SK-N-SH (cell line): ENCODE results near the gene DDIAS. TPM values are rescaled to one million over a fixed set of nuclear protein-coding genes. Genes with fewer than 3 reads are reported as not detected.

Source experiments
- CTCF ChIA-PET: fragments of 300-600, 350-600 bp; formaldehyde crosslinking; extraction: SDS; loops from one replicate; lab custom pipeline; 2021; lab: Yijun Ruan, JAX
- POLR2A ChIA-PET: fragments of 350-600 bp; sonication (Branson Sonifier 250); formaldehyde crosslinking; extraction: SDS; loops from one replicate; lab custom pipeline; 2020; ENCODE audit warnings: antibody characterized with exemption, inconsistent platforms; lab: Yijun Ruan, JAX
- DNase-seq: peaks from one replicate; pipeline ENCODE4 v3.0.0; 2012
- H2AFZ ChIP-seq: fragments of 200-600 bp; sonication (generic); 2 replicates; pipeline ENCODE4 v1.8.1; 2016; ENCODE audit warnings: antibody characterized with exemption, mild to moderate bottlenecking, low read depth
- H3F3A ChIP-seq: fragments of 200-600 bp; sonication (generic); replicated peaks from 2 replicates; pipeline ENCODE3; 2016; ENCODE audit warnings: antibody characterized with exemption, mild to moderate bottlenecking; ENCODE audit not compliant: insufficient read depth
- H3K27ac ChIP-seq, 2 experiments: fragments of 200-500 bp in 1 of 2; fragments of 200-600 bp in 1 of 2; sonication (Bioruptor generic) in 1 of 2; sonication (generic), shearing (Covaris generic) in 1 of 2; 2 replicates each; pipeline versions ENCODE4 v1.5.1 to v1.6.1; 2014 to 2016; ENCODE audit warnings: low read depth in 2 of 2, inconsistent platforms in 1 of 2, low read length in 1 of 2, mild to moderate bottlenecking in 1 of 2, mixed read lengths in 1 of 2
- H3K27me3 ChIP-seq: fragments of 200-600 bp; sonication (generic), shearing (Covaris generic); 2 replicates; pipeline ENCODE4 v1.6.1; 2016; ENCODE audit warnings: mixed run types; ENCODE audit not compliant: insufficient read depth
- H3K36me3 ChIP-seq, 2 experiments: fragments of 200-500 bp in 1 of 2; fragments of 200-600 bp in 1 of 2; sonication (Bioruptor generic) in 1 of 2; sonication (generic) in 1 of 2; replicated peaks in 1 of 2; 2 replicates each; pipeline versions ENCODE3 to v1.5.1; 2014 to 2016; ENCODE audit warnings: low read length in 1 of 2, mild to moderate bottlenecking in 1 of 2; ENCODE audit not compliant: insufficient read depth in 2 of 2, control insufficient read depth in 1 of 2
- H3K4me1 ChIP-seq, 2 experiments: fragments of 200-500 bp in 1 of 2; fragments of 200-600 bp in 1 of 2; sonication (Bioruptor generic) in 1 of 2; sonication (generic), shearing (Covaris generic) in 1 of 2; 2 replicates each; pipeline versions ENCODE4 v1.5.1 to v1.6.1; 2014 to 2016; ENCODE audit warnings: low read depth in 1 of 2, low read length in 1 of 2, mixed run types in 1 of 2; ENCODE audit not compliant: insufficient read depth in 2 of 2, control insufficient read depth in 1 of 2
- H3K4me2 ChIP-seq: fragments of 200-600 bp; sonication (generic), shearing (Covaris generic); 2 replicates; pipeline ENCODE4 v1.6.1; 2017; ENCODE audit warnings: mixed run types
- H3K4me3 ChIP-seq, 2 experiments: fragments of 200-500 bp in 1 of 2; fragments of 200-600 bp in 1 of 2; sonication (Bioruptor generic) in 1 of 2; sonication (generic), shearing (Covaris generic) in 1 of 2; 2 replicates each; pipeline versions ENCODE4 v1.5.1 to v1.8.1; 2014 to 2016; ENCODE audit warnings: low read depth in 2 of 2, inconsistent platforms in 1 of 2, low read length in 1 of 2, mild to moderate bottlenecking in 1 of 2, mixed read lengths in 1 of 2, moderate library complexity in 1 of 2
- H3K79me2 ChIP-seq: fragments of 200-600 bp; sonication (generic); 2 replicates; pipeline ENCODE4 v1.8.1; 2017; ENCODE audit warnings: mild to moderate bottlenecking; ENCODE audit not compliant: insufficient read depth
- H3K9ac ChIP-seq: fragments of 200-600 bp; sonication (generic); 2 replicates; pipeline ENCODE4 v1.6.1; 2017; ENCODE audit warnings: mixed run types
- H3K9me2 ChIP-seq: fragments of 200-600 bp; sonication (generic); 2 replicates; pipeline ENCODE4 v1.6.1; 2017; ENCODE audit warnings: mixed run types
- H3K9me3 ChIP-seq: fragments of 200-600 bp; sonication (generic); 2 replicates; pipeline ENCODE4 v1.6.1; 2017; ENCODE audit warnings: mixed run types, mild to moderate bottlenecking, moderate library complexity
- H4K20me1 ChIP-seq: fragments of 200-600 bp; sonication (generic); 2 replicates; pipeline ENCODE4 v1.6.1; 2017; ENCODE audit warnings: mild to moderate bottlenecking, mixed run types; ENCODE audit not compliant: insufficient read depth
- CHD2 ChIP-seq: fragments of 150-350 bp; IDR thresholded peaks from 2 replicates; pipeline ENCODE4 v1.6.1; 2018; ENCODE audit warnings: low read length; ENCODE audit not compliant: partially characterized antibody
- EP300 ChIP-seq, 2 experiments: IDR thresholded peaks; 2 replicates each; pipeline versions ENCODE4 v1.4.0 to v1.6.1; 2012; ENCODE audit warnings: borderline replicate concordance in 1 of 2, low read depth in 1 of 2, low read length in 1 of 2
- FOSL2 ChIP-seq: IDR thresholded peaks from 2 replicates; pipeline ENCODE4 v1.4.0; 2012; ENCODE audit warnings: low read depth, mild to moderate bottlenecking, moderate library complexity, borderline replicate concordance
- FOXM1 ChIP-seq: IDR thresholded peaks from 2 replicates; pipeline ENCODE4 v1.4.0; 2012; ENCODE audit warnings: low read depth, mild to moderate bottlenecking
- GABPA ChIP-seq: IDR thresholded peaks from 2 replicates; pipeline ENCODE4 v1.4.0; 2012; ENCODE audit warnings: low read depth, mild to moderate bottlenecking
- GATA2 ChIP-seq: sonication (generic); formaldehyde crosslinking; IDR thresholded peaks from 2 replicates; pipeline ENCODE4 v1.5.0; 2020; ENCODE audit warnings: mild to moderate bottlenecking, missing genetic modification reagents
- IRF3 ChIP-seq: fragments of 150-350 bp; IDR thresholded peaks from 2 replicates; pipeline ENCODE4 v1.6.1; 2016; ENCODE audit warnings: mild to moderate bottlenecking, low read depth, low read length
- JUND ChIP-seq: IDR thresholded peaks from 2 replicates; pipeline ENCODE4 v1.4.0; 2012
- MAX ChIP-seq: IDR thresholded peaks from 2 replicates; pipeline ENCODE4 v1.4.0; 2012; ENCODE audit warnings: low read depth
- NFIC ChIP-seq: IDR thresholded peaks from 2 replicates; pipeline ENCODE4 v1.4.0; 2012; ENCODE audit warnings: borderline replicate concordance
- RAD21 ChIP-seq: IDR thresholded peaks from 2 replicates; pipeline ENCODE4 v1.6.1; 2012; ENCODE audit warnings: mild to moderate bottlenecking, low read length
- REST ChIP-seq: IDR thresholded peaks from 2 replicates; pipeline ENCODE4 v1.6.1; 2012; ENCODE audit warnings: mild to moderate bottlenecking, low read depth, low read length, moderate library complexity
- TCF12 ChIP-seq: IDR thresholded peaks from 2 replicates; pipeline ENCODE4 v1.4.0; 2012
- TEAD4 ChIP-seq: IDR thresholded peaks from 2 replicates; pipeline ENCODE4 v1.4.0; 2012; ENCODE audit warnings: mild to moderate bottlenecking, borderline replicate concordance; ENCODE audit not compliant: insufficient read depth
- WGBS: methylation state at CpG from one replicate; pipeline ENCODE4 v1.1.6; 2017; ENCODE audit warnings: low lambda C conversion rate; 5-methylcytosine and 5-hydroxymethylcytosine counted together
- polyA plus RNA-seq, 3 experiments: library from polyadenylated mRNA; depleted of rRNA; stranded (reverse); fragments of >200 nt; gene quantifications; 2 replicates each; pipeline ENCODE4 v1.2.3, GENCODE V29; 2012
- TF ChIP-seq, protein P1 (sequence below): IDR thresholded peaks from 2 replicates; pipeline ENCODE4; 2012
- TF ChIP-seq, protein P2 (sequence below): fragments of 150-350 bp; IDR thresholded peaks from 2 replicates; pipeline ENCODE4 v1.6.1; 2017; ENCODE audit warnings: antibody characterized with exemption, low read length, low read depth, borderline replicate concordance

Gene DDIAS
- polyA plus RNA-seq, 1 of the 3 experiments (the other 2 are of a cell fraction) = 4.4 TPM

DNA sequence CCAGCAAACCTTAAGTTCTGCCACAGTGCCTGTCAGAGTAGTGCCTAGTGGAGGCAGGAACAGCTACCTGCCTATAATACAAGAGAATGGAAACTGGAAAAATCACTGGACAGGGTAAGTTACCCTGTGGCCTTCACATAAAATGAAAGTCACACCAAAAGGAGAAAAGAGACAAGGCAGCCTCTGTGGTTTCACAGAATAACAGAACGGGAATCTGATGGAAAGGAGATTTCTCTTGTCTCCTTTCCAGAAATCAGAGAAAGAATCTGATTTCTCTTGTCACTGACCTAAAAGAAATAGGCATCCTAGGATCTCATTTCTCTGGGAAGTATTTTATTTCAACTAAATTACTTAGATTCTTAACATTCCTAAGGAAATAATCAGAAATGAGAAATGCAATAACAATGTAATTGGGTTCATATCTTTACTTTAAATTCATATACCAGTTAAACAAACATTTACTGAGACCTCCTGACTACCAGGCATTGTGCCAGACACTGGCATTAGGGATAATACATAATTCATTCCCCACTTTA is 42.9 kb upstream of the DDIAS start:
- POLR2A ChIA-PET = interaction anchor here (1.0 kb wide), 1 partner anchor 43 kb away, joined by 3 read pairs; the partner anchor contains the start of gene DDIAS
- H3K36me3 ChIP-seq = no peaks in the 10 kb centered on the region
- H3K27ac ChIP-seq = peak overlapping the region; percentile 67 to 81; a peak in 3 of 4 replicates
- peak overlapping the region; percentile 50 for H3K9ac ChIP-seq
- peaks cover 24% of the 10 kb centered on the region for H3F3A ChIP-seq
- TF ChIP-seq IRF3 (no peak), GABPA (peak; percentile 19; the same call in 1 of the 2 replicates), MAX (0 out of 2 replicates have a peak, but pooled peaks have one; percentile 9), RAD21 (no peak), FOSL2 (peak; percentile 69; the same call in 1 of the 2 replicates), NFIC (peak; percentile 75), TCF12 (peak; percentile 67), TEAD4 (peak; percentile 85; the same call in 1 of the 2 replicates), REST (no peak), FOXM1 (no peak), CHD2 (no peak), GATA2 (no peak), EP300 (IDR thresholded peaks at IDR 0.05; ENCODE audit: borderline replicate concordance in 1 of 2, low read depth in 1 of 2, low read length in 1 of 2) (peak in 1 of 2 experiments; percentile 56; a peak in 1 of 4 replicates), JUND (peak; percentile 81)
- TF ChIP-seq, protein P1, sequence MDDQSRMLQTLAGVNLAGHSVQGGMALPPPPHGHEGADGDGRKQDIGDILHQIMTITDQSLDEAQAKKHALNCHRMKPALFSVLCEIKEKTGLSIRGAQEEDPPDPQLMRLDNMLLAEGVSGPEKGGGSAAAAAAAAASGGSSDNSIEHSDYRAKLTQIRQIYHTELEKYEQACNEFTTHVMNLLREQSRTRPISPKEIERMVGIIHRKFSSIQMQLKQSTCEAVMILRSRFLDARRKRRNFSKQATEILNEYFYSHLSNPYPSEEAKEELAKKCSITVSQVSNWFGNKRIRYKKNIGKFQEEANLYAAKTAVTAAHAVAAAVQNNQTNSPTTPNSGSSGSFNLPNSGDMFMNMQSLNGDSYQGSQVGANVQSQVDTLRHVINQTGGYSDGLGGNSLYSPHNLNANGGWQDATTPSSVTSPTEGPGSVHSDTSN = peak; percentile 48
- TF ChIP-seq, protein P2, sequence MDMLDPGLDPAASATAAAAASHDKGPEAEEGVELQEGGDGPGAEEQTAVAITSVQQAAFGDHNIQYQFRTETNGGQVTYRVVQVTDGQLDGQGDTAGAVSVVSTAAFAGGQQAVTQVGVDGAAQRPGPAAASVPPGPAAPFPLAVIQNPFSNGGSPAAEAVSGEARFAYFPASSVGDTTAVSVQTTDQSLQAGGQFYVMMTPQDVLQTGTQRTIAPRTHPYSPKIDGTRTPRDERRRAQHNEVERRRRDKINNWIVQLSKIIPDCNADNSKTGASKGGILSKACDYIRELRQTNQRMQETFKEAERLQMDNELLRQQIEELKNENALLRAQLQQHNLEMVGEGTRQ = no peak
- no peaks in the 10 kb centered on the region for H3K9me3 ChIP-seq
- H3K4me3 ChIP-seq = peak overlapping the region in 1 of 2 experiments; percentile 17; a peak in 1 of 4 replicates
- H3K27me3 ChIP-seq = no peaks in the 10 kb centered on the region
- WGBS = 3% methylated on average over 1 of the region's 1 CpG
- H4K20me1 ChIP-seq = no peaks in the 10 kb centered on the region
- CTCF ChIA-PET = interaction anchor here (1.2 to 2.8 kb wide), 5 partner anchors 9 to 141 kb away, joined by 3 to 12 read pairs (median 8); no protein-coding TSS in a partner anchor
- peak overlapping the region; percentile 64 for H3K4me2 ChIP-seq
- peaks cover 10 to 19% of the 10 kb centered on the region in 2 experiments; a peak in 3 of 4 replicates for H3K4me1 ChIP-seq
- H3K9me2 ChIP-seq = no peaks in the 10 kb centered on the region
- H3K79me2 ChIP-seq = peaks cover 2% of the 10 kb centered on the region; the same call in 1 of the 2 replicates
- H2AFZ ChIP-seq = peak overlapping the region; percentile 23; the same call in 1 of the 2 replicates
- no peak for DNase-seq
